Measurements from ENCODE around the gene AKT2. TPM values are rescaled to one million over a fixed set of nuclear protein-coding genes. Genes with fewer than 3 reads are reported as not detected.

The AKT2 gene
- total RNA-seq, 1 donor from 2014 or later = 142 TPM

DNA sequence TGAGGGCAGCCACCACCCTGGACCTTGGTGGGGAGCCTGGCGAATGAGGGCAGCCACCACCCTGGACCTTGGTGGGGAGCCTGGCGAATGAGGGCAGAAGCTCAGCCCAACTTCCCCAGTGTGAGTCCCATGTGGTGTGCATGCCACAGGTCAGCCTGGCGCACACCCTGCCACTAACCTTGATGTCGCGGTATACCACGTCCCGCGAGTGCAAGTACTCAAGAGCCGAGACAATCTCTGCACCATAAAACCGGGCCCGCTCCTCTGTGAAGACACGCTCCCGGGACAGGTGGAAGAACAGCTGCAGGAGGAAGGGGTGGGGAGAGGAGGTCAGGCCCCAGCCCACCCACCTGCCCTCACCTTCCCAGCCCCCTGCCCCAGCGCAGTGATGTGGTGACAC is 47.4 kb downstream of the AKT2 start:
- intact Hi-C loops (cut with micrococcal nuclease) = no loop called here

DNA sequence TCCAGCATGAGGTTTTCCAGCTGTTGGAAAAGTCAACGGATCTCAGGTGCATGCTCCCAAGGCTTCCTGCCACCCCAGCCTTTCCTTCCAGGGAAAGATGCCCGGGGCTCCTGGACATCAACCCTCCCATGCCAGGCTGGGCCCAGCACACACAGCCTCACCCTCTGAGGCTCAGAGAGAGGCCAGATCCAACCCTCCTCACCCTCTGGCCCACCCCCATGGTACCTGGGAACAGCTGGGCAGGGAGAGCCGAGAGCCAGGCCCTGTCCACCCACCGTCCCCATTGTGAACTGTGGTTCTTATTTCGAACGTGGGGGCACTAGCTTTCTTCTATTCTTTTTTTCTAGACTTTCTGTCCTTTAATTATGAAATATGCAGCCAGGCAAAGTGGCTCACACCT is 48.8 kb downstream of the AKT2 start:
- intact Hi-C loops (cut with micrococcal nuclease) = no loop called here

DNA sequence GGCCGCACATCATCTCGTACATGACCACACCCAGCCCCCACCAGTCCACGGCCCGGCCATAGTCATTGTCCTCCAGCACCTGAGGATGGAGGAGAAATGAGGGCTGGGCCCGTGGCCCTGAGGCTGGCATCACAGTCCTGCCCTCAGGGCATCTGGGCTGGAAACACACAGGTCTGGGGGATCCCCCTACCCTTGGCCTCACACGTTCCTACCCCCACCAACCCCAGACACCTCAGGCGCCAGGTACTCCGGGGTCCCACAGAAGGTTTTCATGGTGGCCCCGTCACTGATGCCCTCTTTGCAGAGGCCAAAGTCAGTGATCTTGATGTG is 49.2 kb downstream of the AKT2 start:
- intact Hi-C loops (cut with micrococcal nuclease) = no loop called here

DNA sequence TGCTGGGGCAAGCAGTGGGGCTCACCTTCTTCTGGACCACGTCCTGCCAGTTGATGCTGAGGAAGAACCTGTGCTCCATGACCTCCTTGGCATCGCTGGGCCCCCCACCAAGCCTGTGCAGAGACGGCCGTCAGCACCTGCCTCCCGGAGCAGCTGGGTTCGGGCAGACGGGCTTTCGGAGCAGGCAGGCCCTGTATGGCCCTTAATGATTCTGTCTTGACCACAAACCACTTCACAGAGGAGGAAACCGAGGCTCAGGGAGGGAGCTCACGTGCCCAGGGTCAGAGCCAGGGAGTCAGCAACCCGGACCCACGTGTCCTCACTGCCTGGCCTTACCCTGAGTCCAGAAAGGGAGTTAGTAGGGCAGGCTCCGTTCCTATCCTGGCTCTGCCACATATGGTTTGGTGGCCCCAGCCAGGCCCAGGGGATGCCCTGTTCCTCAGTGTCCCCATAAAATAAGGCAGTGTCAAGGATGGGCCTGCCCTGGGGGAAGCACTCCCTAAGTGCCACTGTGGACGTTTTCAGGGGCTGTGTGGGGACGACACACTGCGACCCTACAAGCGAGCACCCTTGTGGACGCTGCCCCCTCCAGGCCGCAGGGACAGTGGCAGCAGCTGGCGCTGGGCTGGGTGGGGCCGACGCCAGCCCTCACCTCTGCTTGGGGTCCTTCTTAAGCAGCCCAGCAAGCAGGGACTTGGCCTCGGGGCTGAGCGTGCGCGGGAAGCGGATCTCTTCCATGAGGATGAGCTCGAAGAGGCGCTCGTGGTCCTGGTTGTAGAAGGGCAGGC is 49.7 kb downstream of the AKT2 start:
- intact Hi-C loops (cut with micrococcal nuclease) = no loop called here

DNA sequence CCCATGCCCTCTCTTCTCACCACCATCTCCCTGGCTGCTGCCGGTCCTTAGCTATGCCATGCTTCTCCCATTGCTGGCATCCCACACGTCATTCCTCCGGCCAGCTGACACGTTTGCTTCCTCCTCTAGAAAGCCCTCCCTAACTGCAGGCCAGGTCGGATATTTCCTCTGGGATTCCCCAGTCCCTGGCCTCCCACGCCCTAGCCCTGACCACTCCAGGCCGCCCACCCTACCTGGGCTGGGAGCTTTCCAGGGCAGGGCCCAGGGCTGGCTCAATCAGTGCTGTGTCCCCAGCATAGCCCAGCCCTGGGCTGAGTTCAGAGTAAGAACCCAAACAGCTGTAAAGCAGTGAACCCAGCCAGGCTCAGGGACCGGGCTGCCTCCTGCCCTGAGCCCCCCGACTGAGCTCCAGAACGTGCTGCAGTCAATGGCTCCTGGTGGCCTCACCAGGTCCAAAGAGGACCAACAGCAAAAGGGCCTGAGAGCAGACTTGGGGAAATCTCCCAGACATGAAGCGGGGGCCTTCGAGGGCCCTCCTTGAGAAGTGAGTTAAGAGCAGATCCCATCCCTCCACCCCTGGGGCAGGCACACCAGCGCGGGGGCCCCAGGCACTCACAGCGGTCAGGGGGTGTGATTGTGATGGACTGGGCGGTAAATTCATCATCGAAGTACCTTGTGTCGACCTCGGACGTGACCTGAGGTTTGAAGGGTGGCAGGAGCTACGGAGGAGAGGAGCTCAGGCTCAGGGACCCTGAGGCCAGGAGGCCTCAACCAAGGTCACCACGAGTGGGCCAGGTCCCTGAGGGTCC is 50.5 kb downstream of the AKT2 start:
- intact Hi-C loops (cut with micrococcal nuclease) = no loop called here

DNA sequence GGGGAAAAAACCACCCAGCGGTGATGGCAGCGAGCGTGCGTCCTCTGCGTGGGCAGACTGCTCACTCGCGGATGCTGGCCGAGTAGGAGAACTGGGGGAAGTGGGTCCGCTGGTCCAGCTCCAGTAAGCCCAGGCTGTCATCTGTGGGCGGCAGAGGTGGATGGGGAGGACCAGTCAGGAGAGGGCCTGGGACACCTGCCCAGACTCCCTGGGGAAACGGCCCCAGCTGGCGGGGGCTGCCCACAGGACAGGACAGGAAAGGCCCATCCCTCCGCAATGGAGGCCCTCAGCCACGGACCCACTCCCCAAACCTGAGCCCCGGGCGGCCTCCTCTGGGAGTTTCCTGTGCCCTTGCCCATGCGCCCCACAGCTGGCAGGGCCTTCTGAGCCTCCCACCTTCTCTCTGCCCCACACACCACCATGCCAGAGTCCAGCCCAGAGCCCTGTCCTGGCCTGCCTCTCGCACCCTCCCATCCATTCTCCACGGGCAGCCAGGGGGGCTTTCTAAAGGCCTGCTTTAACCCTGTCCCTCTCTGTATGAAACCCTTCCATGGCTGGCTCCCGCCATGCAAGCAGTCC is 51.2 kb downstream of the AKT2 start:
- intact Hi-C loops (cut with micrococcal nuclease) = no loop called here

DNA sequence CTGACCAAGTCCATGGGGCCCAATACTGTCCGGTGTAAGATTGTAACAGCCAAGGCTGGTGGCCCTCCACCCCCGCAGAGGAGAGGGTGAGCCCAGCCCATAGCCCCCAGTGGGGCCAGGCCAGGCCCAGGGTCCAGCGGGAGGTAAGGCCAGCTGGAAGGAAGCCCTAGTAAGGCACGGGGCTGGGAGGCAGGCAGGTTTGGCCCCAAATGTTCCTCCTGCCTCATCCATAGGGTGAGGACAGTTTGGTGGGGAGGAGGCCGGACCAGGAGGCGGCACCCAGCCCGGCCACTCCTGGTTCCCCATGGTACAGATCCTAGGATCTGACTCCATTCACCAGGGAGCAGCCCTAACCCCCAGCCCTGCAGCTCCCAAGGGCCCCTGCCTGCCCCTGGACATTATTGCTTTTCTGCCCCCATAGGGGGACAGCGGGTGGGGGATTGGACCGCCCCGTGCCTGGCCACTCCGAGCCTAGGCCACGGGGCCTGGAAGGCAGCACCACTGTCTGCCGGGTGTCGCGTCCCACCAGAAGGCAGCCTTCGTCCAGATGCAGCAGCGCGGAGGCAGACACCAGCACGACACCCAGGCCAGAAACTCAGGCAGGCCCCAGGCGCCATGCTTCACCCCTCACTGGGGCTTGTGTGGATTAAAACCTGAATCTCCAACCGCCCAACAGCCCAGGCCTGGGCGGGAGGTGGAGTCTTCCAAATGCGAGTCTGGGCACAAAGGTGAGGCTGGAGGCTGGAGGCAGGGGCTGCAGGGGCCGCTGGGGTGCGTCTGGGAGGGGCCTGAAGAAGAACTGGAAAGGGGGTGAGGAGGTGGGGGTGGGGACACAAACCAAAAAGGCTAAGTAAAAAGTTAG is 52.0 kb downstream of the AKT2 start:
- intact Hi-C loops (cut with micrococcal nuclease) = no loop called here

DNA sequence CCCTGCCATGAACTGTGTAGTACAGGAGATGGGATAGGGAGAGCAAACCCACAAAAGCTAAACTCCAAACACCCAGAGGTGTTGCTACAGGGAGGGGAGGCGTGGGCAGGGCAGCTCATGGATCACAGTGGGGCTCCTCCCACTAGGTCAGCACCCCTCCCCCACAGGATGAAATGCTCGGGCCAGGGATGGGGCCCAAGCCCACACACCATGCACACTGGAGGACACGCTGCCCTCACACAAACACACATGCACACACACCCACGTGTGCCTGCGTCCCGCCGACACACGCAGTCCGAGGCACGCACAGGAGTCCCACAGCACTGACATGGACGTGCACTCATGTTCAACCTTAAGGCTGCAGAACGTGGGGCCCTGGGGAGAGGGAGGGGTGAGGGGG is 52.7 kb downstream of the AKT2 start:
- intact Hi-C loops (cut with micrococcal nuclease) = no loop called here

DNA sequence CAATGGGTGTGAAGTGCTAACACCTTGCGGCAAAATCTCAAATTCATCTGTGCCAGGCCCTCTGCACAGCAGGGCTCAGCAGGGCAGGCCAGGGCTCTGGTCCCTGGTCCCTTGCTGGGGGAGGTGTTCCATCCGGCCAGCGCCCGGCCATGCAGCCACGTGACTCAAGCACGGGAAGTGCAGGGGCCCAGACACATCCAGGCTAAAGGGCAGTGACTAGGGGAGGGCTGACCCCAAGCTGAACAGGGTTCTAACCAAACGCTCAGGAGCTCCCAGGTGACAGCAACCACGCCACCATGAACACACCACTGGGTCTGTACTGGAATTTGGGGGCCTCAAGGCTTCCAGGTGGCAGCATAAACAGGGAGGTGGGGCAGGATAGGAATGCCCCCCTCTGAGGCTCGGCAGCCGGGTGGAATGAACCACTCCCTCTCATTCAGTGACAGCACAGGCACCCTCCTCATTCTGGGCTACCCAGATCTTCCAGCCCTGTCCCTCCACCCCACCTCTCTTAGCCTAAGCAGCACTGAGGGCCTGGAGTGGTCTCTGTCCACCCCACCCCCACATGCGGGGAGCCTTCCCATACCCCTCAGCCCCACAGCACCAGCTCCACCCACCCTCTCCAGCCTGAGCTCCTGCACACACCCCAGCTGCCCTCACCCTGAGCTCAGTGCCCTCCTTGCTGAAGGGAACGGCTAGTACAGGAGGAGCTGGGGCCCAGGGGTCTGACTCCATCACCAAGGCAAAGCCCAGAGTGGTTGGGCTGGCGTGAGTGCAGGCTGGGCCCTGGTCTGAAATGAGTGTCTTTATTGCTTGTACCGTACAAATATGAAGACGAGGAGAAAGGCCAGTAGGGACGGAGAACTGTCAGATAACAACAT is 53.4 kb downstream of the AKT2 start:
- intact Hi-C loops (cut with micrococcal nuclease) = no loop called here

DNA sequence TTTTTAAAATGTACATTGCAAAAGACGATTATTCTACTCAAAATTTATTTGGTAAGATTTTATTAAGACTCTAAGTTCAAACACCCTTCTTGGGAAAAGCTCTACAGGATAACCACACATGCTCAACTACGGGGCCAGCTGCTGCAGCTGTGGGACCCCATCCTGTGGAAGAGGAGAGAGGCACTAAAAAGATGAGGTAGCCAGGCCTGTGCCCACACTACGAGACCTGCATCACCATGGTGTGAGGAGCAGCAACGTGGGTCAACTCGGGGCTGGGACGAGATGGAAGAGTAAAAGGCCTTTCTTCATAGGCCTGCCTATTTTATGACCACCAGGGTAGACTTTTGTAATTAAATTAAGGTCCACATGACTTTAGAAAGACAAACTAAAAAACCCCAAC is 54.1 kb downstream of the AKT2 start:
- intact Hi-C loops (cut with micrococcal nuclease) = no loop called here

DNA sequence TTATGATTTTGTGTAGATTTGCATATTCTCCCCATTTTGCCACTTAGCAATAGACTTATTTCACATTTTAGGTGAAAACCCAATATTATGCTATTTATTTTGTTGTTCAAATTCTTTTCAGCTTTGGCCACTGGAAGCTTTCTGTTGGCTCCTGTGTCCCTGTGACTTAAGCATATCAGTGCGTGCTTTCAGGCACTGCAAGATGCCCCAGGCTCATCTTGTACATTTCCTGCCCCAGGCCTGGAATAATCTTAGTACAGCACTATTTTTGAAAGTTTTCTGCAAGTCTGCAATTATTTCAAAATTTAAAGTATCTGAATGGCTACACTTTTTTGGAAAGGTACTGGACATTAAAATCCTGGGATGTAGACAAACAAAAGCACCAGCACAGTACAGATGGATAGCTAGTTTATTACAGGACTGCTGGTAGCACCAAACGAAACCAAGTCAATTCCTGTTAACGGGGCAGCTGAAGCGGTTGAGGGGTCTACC is 55.2 kb downstream of the AKT2 start:
- intact Hi-C loops (cut with micrococcal nuclease) = no loop called here

DNA sequence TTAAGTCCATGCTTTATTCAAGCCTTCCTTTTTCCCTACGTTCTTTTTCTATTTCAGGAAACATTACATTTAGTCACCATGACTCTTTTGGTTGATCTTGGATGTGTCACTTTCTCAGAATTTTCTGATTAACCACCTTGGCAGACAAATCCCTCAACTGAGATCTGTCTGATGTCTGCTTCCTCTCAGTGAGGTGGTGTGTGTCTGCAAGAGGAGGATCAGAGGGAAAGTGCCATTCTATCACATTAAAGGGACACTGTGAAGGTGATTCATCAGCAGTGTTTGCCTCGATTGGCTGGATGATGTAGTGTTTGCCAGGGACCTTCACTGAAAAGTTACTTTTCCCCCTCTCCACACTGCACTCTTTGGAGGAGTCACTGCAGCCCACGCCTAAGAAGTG is 55.7 kb downstream of the AKT2 start:
- intact Hi-C loops (cut with micrococcal nuclease) = no loop called here

DNA sequence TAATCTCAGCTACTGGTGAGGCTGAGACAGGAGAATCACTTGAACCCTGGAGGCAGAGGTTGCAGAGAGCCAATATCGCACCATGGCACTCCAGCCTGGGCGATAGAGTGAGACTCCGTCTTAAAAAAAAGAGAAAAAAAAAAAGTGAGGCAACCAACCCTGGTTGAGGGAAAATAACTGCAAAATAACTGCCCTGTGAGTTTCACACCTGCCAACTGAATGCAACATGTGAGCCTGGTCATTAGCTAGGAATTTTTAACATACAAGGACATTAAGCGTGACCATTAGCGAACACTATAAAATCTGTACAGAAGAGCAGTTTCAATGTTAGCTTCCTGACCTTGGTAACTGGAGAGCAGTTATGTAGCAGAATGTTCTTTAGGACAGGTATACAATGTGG is 56.3 kb downstream of the AKT2 start:
- intact Hi-C loops (cut with micrococcal nuclease) = no loop called here

DNA sequence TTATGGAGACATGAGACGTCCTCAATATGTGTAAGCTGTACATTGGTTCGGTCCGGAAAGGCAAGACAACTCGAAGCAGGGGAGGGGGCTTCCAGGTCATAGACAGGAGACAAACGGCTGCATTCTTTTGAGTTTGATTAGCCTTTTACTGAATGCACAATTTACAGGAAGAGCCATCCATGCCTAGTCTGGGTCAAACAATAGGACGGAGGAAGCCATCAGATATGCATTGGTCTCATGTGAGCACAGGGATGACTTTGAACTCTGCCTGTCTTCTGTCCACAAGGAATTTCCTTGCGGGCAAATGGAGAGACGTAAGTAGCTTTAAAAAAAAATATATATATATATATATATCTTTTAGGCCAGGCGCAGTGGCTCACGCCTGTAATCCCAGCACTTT is 56.8 kb downstream of the AKT2 start:
- intact Hi-C loops (cut with micrococcal nuclease) = no loop called here

DNA sequence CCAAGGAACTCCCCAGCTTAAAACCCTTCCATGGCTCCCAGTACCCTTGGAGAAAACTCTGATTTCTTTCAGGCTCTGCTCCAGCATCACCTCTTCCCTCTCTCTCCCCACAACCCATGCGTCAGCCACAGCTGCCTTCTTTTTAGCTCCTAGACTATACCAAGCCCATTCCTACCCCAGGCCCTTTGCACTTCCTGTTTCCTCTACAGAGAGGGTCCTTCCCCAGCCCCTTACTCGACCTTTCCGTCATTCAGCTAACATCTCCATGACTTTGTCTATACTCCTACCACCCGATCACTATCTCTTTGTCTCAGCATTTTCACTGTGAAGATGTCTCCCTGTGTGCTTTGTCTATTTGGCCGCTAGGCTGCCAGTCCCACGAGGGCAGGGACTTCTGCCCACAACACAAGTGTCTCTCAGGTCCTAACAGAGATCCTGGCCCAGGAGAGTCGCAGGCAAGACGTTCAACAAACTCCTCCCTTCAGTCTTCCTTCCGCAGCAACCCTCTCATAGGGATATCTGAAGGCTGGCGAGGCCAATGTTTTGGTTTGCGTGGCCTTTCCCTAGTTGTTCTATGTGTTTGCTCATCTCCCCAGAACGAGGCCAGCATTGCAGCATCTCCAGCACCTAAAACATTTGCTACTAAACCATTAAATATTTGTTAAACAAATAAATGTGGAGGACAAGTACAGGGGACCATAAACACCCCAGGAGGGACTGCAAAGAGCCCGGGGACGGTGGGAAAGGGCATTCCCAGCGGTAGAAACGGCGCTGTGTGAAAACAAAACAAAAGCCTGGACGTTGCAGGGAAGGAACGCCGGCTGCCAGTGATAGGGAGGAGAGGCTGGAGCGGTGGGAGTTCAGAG is 59.5 kb downstream of the AKT2 start:
- intact Hi-C loops (cut with micrococcal nuclease) = no loop called here

DNA sequence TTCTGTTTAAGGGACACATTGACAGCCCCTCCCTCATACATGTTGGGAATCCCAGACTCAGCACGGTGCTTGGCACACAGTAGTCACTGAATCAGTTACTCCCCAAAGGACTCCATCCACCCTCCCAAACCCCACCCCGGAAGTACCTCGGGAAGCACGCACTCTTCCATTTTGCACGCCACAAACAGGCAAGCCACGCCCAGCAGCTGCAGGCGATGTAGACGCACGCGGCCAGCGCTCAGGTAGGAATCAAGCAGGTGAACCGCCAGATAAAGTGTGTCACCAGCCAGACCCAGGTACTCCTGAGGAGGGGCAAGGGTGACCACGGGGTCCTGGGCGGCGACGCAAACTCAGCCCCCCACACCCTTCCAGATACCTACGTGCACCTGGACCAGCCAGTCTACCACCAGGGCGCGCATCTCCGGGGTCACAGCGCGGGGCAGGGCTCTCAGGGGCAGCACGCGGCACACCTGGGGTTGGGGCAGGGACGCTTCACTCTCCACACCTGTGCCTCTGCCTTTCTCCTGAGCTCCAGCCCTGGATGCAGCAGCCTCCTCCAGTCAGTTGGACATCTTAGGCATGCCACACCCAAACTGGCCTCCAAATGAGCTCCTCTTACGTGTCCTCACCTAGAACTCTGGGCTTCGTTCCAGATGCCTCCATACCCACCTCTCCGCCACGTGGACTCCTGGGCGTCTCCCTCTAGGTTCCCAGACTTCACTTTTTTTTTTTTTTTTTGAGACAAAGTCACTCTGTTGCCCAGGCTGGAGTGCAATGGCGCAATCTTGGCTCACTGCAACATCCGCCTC is 60.6 kb downstream of the AKT2 start:
- intact Hi-C loops (cut with micrococcal nuclease) = no loop called here

DNA sequence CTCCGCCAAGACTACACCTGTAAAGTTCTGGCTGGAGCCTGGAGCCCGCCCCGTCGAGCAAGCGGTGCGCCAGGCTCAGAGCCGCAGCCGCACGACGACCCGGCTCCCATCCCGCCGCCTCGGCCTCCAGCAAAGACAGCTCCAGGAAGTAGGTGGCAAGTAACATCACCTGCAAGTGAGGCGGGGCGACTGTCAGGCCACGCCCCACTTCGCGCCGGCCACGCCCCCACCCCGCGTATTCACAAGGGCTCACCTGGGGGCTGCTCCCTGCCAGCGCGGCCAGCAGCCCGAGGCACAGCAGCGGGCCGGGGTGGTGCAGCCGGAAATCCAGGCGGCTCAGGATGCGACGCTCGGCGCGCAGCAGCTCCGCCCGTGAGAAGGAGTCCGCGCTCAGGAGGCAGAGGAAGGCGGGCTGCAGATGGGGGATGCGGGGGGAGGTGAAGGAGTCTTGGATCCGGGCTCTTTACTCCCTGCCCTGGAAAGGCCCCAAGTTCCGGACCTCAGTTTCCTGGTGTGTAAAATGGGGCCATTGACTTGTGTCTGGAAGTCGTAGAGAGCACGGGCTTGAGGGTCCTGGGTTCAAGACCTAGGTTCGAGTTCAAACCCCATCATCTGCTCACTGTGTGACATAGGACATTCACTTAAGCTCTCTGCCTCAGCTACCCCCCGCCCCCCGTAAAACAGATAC is 61.9 kb downstream of the AKT2 start:
- intact Hi-C loops (cut with micrococcal nuclease) = no loop called here
